Measurements from ENCODE around the gene TVP23A. TPM values are rescaled to one million over a fixed set of nuclear protein-coding genes. Genes with fewer than 3 reads are reported as not detected.

The TVP23A gene
- total and polyA plus RNA-seq, 8 donors: 0.15 to 4.4 (median 0.34) TPM; not detected in 4

DNA sequence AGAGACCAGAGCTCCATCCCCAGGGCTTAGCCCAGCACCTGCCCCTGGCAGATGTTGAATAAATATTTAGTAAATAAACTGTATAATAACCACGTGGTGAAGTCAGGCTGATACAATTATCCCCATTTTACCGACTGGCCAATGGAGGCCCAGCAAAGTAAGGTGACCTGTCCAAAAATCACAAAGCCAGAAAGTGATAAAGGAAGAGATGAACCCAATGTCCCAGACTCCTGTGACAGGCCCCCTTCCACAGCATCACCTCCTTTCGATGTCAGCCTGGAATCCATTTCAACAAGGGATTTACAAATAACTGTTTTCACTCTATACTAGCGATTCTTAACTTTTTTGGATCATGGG, 5.5 kb downstream of the TVP23A start:
- 67 to 70% (median 69%) methylated on average over 4 of the region's 4 CpGs for WGBS, 5 donors

DNA sequence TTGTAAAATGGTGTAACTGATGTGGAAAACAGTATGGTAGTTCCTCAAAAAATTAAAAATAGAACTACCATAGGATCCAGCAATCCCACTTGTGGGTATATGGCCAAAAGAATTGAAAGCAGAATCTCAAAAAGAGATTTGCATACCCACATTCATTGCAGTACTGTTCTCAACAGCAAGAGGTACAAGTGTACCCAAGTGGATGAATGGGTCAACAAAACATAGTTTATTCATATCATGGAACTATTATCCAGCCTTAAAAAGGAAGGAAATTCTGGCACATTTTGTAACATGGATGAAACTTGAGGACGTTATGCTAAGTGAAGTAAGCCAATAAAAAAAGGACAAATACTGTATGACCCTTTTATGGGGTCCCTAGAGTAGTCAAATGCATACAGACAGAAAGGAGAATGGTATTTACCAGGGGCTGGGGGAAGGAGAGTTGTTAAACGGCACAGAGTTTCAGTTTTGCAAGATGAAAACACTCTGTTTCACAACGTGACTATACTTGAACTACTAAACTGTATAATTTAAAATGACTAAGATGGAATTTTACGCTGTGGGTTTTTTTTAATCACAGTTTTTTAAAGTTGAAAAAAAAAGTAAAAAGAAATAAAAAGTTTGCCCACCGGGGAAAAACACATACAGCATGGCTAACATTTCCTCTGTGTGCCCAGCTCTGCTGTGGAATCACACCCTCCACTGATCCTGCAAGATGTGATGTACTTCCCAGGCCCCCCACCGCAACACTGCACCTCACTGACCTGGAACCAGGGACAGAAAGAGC, 6.1 kb downstream of the TVP23A start:
- no peak for DNase-seq
- Histone ChIP-seq H3K9me3 (no peaks in the 10 kb centered on the region), H3K27me3 (peaks cover 0 to under 1% (median 0%) of the 10 kb centered on the region in 3 donors), H3K4me3 (no peak overlapping the region), H3K36me3 (no peaks in the 10 kb centered on the region), H3K27ac (no peak overlapping the region), H3K4me1 (no peaks in the 10 kb centered on the region)
- no peak for TF ChIP-seq CTCF (IDR thresholded peaks at IDR 0.05)
- TF ChIP-seq POLR2AphosphoS5 (IDR thresholded peaks at IDR 0.05): no peak
- TF ChIP-seq POLR2A (IDR thresholded peaks at IDR 0.05): no peak
- no peak for TF ChIP-seq EP300 (IDR thresholded peaks at IDR 0.05)
- 59 to 68% (median 65%) methylated on average over 6 of the region's 6 CpGs for WGBS, 5 donors
- intact Hi-C loops (cut with DNase I; ENCODE audit: low total_unique reads): no loop called here

More for the DNA sequence above, 5.5 kb downstream of the TVP23A start:
- TF ChIP-seq CTCF (IDR thresholded peaks at IDR 0.05) (no peak), POLR2AphosphoS5 (IDR thresholded peaks at IDR 0.05) (no peak), EP300 (IDR thresholded peaks at IDR 0.05) (no peak), POLR2A (IDR thresholded peaks at IDR 0.05) (no peak)
- Histone ChIP-seq H3K27me3 (peaks cover 0 to 6% (median 1%) of the 10 kb centered on the region in 3 donors), H3K4me3 (no peak overlapping the region), H3K27ac (no peak overlapping the region), H3K4me1 (peaks cover 0 to 2% (median 0%) of the 10 kb centered on the region in 4 donors), H3K36me3 (no peaks in the 10 kb centered on the region), H3K9me3 (no peaks in the 10 kb centered on the region)
- DNase-seq: no peak
- intact Hi-C loops (cut with DNase I; ENCODE audit: low total_unique reads): no loop called here

- TF ChIP-seq POLR2A (IDR thresholded peaks at IDR 0.05) (no peak), POLR2AphosphoS5 (IDR thresholded peaks at IDR 0.05) (no peak), CTCF (IDR thresholded peaks at IDR 0.05) (no peak), EP300 (IDR thresholded peaks at IDR 0.05) (no peak)
Observed at GRCh38 chr16:10809706-10810105, 8.9 kb downstream of the TVP23A start.

DNA sequence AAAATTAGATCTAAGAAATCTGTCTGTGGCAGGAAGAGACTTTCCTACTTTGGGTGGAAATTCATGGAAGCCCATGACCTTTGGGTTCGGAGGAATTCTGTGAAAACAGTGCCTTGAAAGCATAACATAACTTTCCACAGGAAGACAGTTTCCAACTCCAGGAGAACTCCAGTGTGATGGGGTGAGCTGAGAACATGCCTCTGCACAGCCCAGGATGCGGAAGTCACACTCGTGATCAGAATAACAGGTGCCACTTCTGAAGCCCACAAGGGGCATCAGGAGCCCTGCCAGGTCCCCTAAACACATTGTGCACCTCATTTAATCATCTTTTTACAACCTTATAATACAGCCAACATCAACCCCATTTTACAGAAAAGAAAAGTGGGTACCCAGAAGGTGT, 9.7 kb downstream of the TVP23A start:
- WGBS, 5 donors: 81 to 98% (median 94%) methylated on average over 3 of the region's 3 CpGs
- H3K9me3 ChIP-seq: no peaks in the 10 kb centered on the region
- DNase-seq: no peak
- no peaks in the 10 kb centered on the region for H3K4me1 ChIP-seq
- no peak for TF ChIP-seq POLR2AphosphoS5 (IDR thresholded peaks at IDR 0.05)
- no peak for TF ChIP-seq CTCF (IDR thresholded peaks at IDR 0.05)
- no peak for TF ChIP-seq EP300 (IDR thresholded peaks at IDR 0.05)
- TF ChIP-seq POLR2A (IDR thresholded peaks at IDR 0.05): no peak
- no peak overlapping the region for H3K27ac ChIP-seq
- no peak overlapping the region for H3K4me3 ChIP-seq
- intact Hi-C loops (cut with DNase I; ENCODE audit: low total_unique reads): no loop called here
- H3K27me3 ChIP-seq: no peaks in the 10 kb centered on the region
- H3K36me3 ChIP-seq: no peaks in the 10 kb centered on the region

More at GRCh38 chr16:10809706-10810105, 8.9 kb downstream of the TVP23A start:
- no peak overlapping the region for H3K4me3 ChIP-seq
- no peak overlapping the region for H3K27ac ChIP-seq
- no peak for DNase-seq
- 91 to 97% (median 96%) methylated on average over 3 of the region's 3 CpGs for WGBS, 5 donors
- H3K9me3 ChIP-seq: no peaks in the 10 kb centered on the region
- intact Hi-C loops (cut with DNase I; ENCODE audit: low total_unique reads): no loop called here
- H3K36me3 ChIP-seq: no peaks in the 10 kb centered on the region
- no peaks in the 10 kb centered on the region for H3K4me1 ChIP-seq
- H3K27me3 ChIP-seq: no peaks in the 10 kb centered on the region

All from stomach (tissue), 9 donors.